Measurements from ENCODE around the gene RIMS3. TPM values are rescaled to one million over a fixed set of nuclear protein-coding genes. Genes with fewer than 3 reads are reported as not detected.

The RIMS3 gene
- total RNA-seq, 1 experiment from 2014 or later, result 2.9 TPM

GRCh38 chr1:40588586-40588985 lies 76.9 kb downstream of the RIMS3 start:
- ATAC-seq, result no peak
- H3K4me2 ChIP-seq (ENCODE audit: low read length), result no peak overlapping the region
- peaks cover 3% of the 10 kb centered on the region for H3K4me1 ChIP-seq (ENCODE audit: insufficient read depth, low read length)
- H3K79me2 ChIP-seq (ENCODE audit: low read length), result no peaks in the 10 kb centered on the region
- no peaks in the 10 kb centered on the region for H3K9me3 ChIP-seq (ENCODE audit: low read length)
- intact Hi-C loops (cut with micrococcal nuclease), result no loop called here
- H2AFZ ChIP-seq (ENCODE audit: low read length), result no peak overlapping the region
- H3K27me3 ChIP-seq (ENCODE audit: low read length), result peaks cover 12% of the 10 kb centered on the region
- H3K4me3 ChIP-seq (ENCODE audit: low read length), result no peak overlapping the region
- no peaks in the 10 kb centered on the region for H3F3A ChIP-seq (ENCODE audit: low read length, unreplicated experiment)
- ChIA-PET POLR2A (ENCODE audit: unreplicated experiment) (no interaction called here), CTCF (no interaction called here)
- no peaks in the 10 kb centered on the region for H3K36me3 ChIP-seq (ENCODE audit: low read depth, low read length)
- no peaks in the 10 kb centered on the region for H4K20me1 ChIP-seq (ENCODE audit: low read length)
- H3K9me2 ChIP-seq (replicated peaks; ENCODE audit: low read length), result no peaks in the 10 kb centered on the region
- no peak overlapping the region for H3K27ac ChIP-seq (ENCODE audit: low read length)
- no peak for DNase-seq
- TF ChIP-seq CTCF (conservative IDR thresholded peaks at IDR 0.05; ENCODE audit: low read depth, low read length), result no peak
- no peak for TF ChIP-seq EZH2phosphoT487 (IDR thresholded peaks at IDR 0.05; ENCODE audit: borderline replicate concordance, low read length)
- TF ChIP-seq EZH2 (IDR thresholded peaks at IDR 0.05; ENCODE audit: low read length, unreplicated experiment), result no peak
- no TSS peak for BruUV-seq (replicated peaks)
- H3K9ac ChIP-seq (ENCODE audit: low read length), result no peak overlapping the region

GRCh38 chr1:40583980-40584379 lies 81.5 kb downstream of the RIMS3 start:
- H4K20me1 ChIP-seq (ENCODE audit: low read length), result no peaks in the 10 kb centered on the region
- intact Hi-C loops (cut with micrococcal nuclease), result no loop called here
- no peak overlapping the region for H3K9ac ChIP-seq (ENCODE audit: low read length)
- ATAC-seq, result no peak
- no TSS peak for BruUV-seq (replicated peaks)
- no peaks in the 10 kb centered on the region for H3K36me3 ChIP-seq (ENCODE audit: low read depth, low read length)
- no peak overlapping the region for H3K27ac ChIP-seq (ENCODE audit: low read length)
- H3K79me2 ChIP-seq (ENCODE audit: low read length), result no peaks in the 10 kb centered on the region
- peaks cover 4% of the 10 kb centered on the region for H3K4me1 ChIP-seq (ENCODE audit: insufficient read depth, low read length)
- no peak for DNase-seq
- ChIA-PET CTCF (no interaction called here), POLR2A (ENCODE audit: unreplicated experiment) (no interaction called here)
- H3F3A ChIP-seq (ENCODE audit: low read length, unreplicated experiment), result no peaks in the 10 kb centered on the region
- no peak overlapping the region for H3K4me2 ChIP-seq (ENCODE audit: low read length)
- H2AFZ ChIP-seq (ENCODE audit: low read length), result no peak overlapping the region
- H3K9me3 ChIP-seq (ENCODE audit: low read length), result no peaks in the 10 kb centered on the region
- no peaks in the 10 kb centered on the region for H3K9me2 ChIP-seq (replicated peaks; ENCODE audit: low read length)
- H3K27me3 ChIP-seq (ENCODE audit: low read length), result peaks cover 12% of the 10 kb centered on the region
- no peak for TF ChIP-seq CTCF (conservative IDR thresholded peaks at IDR 0.05; ENCODE audit: low read depth, low read length)
- no peak for TF ChIP-seq EZH2 (IDR thresholded peaks at IDR 0.05; ENCODE audit: low read length, unreplicated experiment)
- TF ChIP-seq EZH2phosphoT487 (IDR thresholded peaks at IDR 0.05; ENCODE audit: borderline replicate concordance, low read length), result no peak
- no peak overlapping the region for H3K4me3 ChIP-seq (ENCODE audit: low read length)

- H3K4me3 ChIP-seq (ENCODE audit: low read length), result no peak overlapping the region
- peaks cover 8% of the 10 kb centered on the region; the same call in 1 of the 2 replicates for H3K27me3 ChIP-seq (ENCODE audit: low read length)
- H3K9me2 ChIP-seq (replicated peaks; ENCODE audit: low read length), result no peaks in the 10 kb centered on the region
- no peaks in the 10 kb centered on the region for H3K9me3 ChIP-seq (ENCODE audit: low read length)
- no peaks in the 10 kb centered on the region for H3K36me3 ChIP-seq (ENCODE audit: low read depth, low read length)
- DNase-seq (no peak), ATAC-seq (no peak)
- no peaks in the 10 kb centered on the region for H4K20me1 ChIP-seq (ENCODE audit: low read length)
- intact Hi-C loops (cut with micrococcal nuclease), result no loop called here
- H3K4me1 ChIP-seq (ENCODE audit: insufficient read depth, low read length), result peaks cover 4% of the 10 kb centered on the region
- ChIA-PET CTCF (no interaction called here), POLR2A (ENCODE audit: unreplicated experiment) (no interaction called here)
- no peaks in the 10 kb centered on the region for H3F3A ChIP-seq (ENCODE audit: low read length, unreplicated experiment)
- H3K27ac ChIP-seq (ENCODE audit: low read length), result no peak overlapping the region
- no peak overlapping the region for H2AFZ ChIP-seq (ENCODE audit: low read length)
- no TSS peak for BruUV-seq (replicated peaks)
- H3K79me2 ChIP-seq (ENCODE audit: low read length), result no peaks in the 10 kb centered on the region
- no peak overlapping the region for H3K9ac ChIP-seq (ENCODE audit: low read length)
- no peak overlapping the region for H3K4me2 ChIP-seq (ENCODE audit: low read length)
- TF ChIP-seq CTCF (conservative IDR thresholded peaks at IDR 0.05; ENCODE audit: low read depth, low read length) (no peak), EZH2 (IDR thresholded peaks at IDR 0.05; ENCODE audit: low read length, unreplicated experiment) (no peak), EZH2phosphoT487 (IDR thresholded peaks at IDR 0.05; ENCODE audit: borderline replicate concordance, low read length) (no peak)
Observed at GRCh38 chr1:40582116-40582515, 83.4 kb downstream of the RIMS3 start.
